NCI-H774 (cell line): ENCODE data around the gene NUDT9.
"Not testable (repeated sequence)": the region's sequence is repeated elsewhere in the genome, so short reads cannot be mapped to it uniquely, and the experiment has no call there.

Experiments
- DNase-seq: peaks from one replicate; lab custom pipeline; 2025; lab: John Stamatoyannopoulos, UW

NUDT9 gene, protein sequence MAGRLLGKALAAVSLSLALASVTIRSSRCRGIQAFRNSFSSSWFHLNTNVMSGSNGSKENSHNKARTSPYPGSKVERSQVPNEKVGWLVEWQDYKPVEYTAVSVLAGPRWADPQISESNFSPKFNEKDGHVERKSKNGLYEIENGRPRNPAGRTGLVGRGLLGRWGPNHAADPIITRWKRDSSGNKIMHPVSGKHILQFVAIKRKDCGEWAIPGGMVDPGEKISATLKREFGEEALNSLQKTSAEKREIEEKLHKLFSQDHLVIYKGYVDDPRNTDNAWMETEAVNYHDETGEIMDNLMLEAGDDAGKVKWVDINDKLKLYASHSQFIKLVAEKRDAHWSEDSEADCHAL

DNA sequence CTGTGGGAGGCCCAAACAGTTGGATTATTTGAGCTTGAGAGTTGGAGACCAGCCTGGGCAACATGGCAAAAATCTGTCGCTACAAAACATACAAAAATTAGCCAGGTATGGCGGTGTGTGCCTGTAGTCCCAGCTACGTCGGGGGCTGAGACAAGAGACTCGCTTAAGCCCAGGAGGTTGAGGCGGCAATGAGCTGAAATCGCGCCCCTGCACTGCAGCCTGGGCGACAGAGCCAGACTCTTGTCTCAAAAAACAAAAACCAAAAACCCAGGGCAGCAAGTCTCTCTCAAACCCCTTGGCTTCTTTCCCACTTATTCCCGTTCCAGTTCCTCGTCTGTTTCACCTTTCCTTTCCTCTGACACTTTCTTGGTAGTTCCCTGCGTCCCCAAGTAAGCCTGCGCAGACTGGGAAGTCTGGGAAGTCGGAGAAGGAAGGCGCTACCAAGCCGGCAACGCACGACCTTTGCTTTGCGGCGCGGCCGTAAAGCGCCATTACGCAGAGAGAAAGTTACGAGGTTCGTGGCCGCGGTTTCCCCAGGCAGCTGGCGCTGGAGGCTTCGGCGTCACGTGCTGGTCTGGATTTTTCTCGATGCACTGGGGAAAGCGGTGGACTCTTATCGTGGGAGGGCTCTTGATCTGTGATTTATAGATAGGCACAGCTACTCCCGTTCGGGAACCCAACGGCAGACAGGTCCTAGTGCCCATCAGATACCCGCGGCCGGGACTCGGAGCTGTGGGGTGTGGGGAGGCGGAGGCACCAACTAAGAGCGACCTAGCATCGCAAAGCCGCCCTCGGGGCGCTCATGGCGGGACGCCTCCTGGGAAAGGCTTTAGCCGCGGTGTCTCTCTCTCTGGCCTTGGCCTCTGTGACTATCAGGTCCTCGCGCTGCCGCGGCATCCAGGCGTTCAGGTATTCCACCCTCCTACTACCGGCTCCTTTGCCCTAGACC is at the start of gene NUDT9:
Gene NUDT9 (plus strand): TSS at position 470 of the 949 bp plus-strand sequence. CDS start 333 bp downstream, at position 803.
- peak; percentile 71 for DNase-seq

DNA sequence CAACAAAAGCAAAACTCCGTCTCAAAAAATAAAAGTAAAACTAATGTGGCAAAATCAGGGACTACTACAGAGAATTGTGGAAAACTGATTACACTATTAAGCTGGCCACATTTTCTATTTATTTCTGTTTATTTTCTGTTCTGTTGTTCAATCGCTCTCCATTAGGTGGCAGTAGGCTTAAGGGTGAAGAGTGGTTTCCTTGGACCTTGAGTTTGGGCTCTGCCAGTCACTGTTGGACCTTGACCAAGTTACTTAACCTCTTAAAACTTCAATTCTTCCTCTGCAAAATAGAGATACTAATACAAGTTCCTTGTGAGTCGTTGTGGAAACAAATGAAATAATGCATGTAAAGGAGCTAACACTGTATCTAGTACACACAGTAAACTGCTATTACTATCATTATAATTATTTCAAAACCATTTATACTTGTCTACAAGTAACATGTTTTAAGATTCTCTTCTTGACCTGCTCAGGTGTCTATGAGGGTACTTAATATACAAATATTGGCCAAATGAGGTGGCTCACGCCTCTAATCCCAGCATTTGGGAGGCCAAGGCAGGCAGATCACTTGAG is 46.6 kb upstream of the NUDT9 start:
- DNase-seq: no peak

DNA sequence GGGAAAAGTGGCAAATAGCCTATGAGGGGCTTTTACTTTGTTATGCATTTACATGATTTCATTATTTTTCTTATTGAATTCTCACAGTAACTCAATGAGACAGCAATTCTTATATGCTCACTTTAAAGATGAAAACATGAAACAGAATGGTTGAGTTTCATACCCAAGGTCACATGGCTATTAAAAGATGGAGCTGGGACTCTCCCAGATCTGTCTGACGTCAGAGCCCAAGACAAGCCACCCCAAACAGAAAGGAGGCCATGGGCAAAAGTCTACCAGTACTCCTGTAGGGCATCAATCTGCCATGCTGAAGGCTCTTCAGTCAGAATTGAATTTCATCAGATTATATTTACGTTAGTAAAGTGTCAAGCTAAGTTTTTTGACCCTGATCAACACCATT is 44.6 kb upstream of the NUDT9 start:
- DNase-seq: no peak

DNA sequence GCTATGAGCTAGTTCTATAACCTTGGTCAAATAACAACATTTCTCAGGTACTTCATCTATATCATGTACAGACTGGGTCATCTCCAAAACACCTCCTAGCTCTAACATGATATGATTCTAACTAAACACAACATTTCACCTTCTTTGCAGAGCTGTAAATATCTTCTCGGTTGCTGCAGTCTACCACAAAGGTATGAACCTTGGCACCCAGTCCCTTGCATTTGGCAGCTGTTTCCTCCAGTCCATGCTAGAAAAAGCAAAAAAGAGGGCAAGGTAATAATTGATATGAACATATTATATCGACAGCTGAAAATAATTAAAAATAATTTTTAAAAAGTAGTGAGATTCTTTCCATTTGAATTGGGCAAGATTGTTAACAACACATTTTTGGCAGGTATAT is 40.3 kb upstream of the NUDT9 start:
- no peak for DNase-seq

DNA sequence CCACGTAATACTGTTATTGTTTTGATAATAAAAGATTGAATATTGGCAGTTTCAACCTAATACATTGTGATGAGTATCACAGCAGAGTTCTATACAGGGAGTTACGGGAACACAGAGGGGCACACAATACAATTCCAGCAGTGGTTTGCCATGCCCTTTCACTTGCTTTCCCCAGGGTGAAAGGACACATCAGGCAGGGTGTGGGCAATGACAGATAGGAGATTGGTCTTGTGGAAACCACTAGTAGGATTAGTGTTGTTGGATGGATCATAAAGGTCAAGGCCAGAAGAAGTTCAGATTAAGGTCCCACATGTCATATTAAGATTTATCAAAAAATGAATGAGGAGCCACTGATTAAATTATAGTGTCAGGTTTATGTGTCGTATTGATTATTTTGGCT is 39.4 kb upstream of the NUDT9 start:
- no peak for DNase-seq

DNA sequence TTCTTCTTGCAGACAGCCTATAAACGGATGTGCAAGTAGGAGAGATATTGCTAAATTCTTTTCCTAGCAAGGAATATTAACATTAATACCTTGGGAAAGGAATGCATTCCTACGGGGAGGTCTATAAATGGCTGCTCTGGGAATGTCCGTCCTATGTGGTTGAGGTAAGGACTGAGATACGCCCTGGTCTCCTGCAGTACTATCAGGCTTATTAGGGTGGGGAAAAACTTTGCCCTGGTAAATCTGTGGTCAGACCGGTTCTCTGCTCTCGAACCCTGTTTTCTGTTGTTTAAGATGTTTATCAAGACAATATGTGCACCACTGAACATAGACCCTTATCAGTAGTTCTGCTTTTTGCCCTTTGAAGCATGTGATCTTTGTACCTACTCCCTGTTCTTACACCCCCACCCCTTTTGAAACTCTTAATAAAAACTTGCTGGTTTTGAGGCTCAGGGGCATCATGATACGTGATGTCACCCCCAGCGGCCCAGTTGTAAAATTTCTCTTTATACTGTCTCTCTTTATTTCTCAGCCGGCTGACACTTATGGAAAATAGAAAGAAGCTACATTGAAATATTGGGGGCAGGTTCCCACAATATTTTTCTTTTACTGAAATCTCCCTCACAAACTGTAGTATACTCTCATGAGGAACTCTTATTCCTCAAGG is 37.8 kb upstream of the NUDT9 start:
- DNase-seq: not testable (repeated sequence)

DNA sequence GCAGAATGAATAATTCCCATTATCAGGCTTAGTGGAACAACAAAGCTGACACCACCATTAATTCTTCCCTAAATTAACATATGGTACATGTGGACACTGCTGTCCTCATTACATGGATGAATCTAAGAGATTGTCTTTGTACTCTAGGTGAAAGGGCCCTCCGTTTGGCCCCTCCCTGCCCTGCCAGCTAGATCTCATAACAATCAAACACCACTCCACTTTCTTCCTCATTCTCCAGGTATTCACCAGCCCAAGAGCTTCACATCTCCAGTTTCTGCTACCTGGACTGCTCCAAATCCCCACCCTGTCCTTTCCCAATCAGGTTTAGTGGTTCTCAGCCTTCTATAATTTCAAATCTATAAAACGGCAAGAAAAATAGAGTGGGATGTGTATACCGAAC is 35.1 kb upstream of the NUDT9 start:
- DNase-seq: no peak

DNA sequence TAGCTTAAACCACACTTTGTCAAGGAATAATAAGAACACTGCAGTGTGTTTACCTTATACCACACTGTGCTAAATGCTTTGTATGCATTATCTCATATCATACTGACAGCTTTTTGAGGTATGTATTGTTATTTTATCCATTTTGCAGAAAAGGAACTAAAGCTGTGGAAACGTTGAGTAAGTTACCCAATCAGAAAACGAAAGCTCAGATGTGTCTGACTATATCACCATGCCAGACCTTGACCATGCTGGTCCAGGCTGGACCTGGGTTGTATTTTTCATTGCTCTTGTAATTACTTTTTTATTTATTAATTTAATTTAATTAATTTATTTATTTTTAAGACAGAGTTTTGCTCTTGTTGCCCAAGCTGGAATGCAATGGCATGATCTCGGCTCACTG is 33.5 kb upstream of the NUDT9 start:
- DNase-seq: no peak

DNA sequence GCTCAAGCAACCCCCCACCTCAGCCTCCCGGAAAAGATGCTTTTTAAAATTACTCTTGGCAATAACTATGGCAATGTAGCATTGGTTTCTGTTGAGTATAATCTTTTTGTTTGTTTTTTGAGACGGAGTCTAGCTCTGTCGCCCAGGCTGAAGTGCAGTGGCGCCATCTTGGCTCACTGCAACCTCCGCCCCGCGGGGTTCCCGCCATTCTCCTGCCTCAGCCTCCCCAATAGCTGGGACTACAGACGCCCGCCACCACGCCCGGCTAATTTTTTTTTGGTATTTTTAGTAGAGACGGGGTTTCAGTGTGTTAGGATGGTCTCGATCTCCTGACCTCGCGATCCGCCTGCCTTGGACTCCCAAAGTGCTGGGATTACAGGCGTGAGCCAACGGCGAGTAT is 32.3 kb upstream of the NUDT9 start:
- DNase-seq: not testable (repeated sequence)

DNA sequence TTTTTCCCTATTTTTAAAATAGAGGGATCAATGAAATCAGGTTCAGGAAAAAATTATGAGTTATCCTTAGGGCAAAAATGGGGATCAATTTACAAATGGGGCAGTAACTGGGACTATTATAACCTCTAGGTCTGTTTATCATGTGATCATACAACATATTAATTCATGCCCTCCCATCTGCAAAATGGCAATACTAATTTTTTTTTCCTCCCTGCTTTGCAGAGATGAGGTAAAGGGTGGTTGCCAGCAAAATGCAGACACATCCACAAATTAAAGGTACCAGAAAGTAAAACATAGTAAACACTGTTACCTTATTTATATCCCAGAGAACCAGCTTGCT is 31.9 kb upstream of the NUDT9 start:
- no peak for DNase-seq

DNA sequence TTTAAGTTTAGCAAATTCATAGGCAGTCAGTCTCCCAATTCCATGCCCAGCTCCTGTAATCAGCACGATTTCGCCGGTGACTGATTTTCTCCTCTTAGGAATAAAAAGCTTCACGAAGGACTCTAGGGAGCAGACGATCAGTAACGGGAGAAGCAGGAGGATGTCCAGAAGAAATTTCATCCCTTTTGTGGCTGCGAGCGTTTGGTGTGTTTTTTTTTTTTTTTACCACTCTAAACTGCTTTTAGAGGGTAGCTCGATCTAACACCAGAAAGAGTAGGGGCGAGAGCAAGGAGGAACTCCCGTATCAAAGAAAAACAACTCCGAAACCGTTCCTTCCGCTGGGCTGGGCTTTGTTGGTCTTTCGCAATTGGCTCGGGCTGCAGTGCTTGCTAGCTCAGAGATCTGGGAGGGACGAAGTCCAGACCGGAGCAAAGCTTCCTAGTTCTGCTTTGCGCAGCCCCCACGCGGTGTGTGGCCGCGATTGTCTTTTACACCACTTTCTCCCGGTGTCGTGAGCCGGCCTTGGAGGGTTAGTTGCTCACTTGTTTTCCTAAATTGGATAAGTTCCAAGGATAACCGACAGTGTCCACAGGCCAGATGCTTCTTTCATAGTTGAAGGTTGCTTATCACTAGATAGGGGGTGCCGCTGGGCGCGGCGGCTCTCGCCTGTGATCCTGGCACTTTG is 31.3 kb upstream of the NUDT9 start, which contains the start of gene HSD17B11:
Gene HSD17B11 (minus strand): TSS at position 298 of the 685 bp plus-strand sequence. CDS start 118 bp downstream, at position 180.
- DNase-seq: peak; percentile 29

DNA sequence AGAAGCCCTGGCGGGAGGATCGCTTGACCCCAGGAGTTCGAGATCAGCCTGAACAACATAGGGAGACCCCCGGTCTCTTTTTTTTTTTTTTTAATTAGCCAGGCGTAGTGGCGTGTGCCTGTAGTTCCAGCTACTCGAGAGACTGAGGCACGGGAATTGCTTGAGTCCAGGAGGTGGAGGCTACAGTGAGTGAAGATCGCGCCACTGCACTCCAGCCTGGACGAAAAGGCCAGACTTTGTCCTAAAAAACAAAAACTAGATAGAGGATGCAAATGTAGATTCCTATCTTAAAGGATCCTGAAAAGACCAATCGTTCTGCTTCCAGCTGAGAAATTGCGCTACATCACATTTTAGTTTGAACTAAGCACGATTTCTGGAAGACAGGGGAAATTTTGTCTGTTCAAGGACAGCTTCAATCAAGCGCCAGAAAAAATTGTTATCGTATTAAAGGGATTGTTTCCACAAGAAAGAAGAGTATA is 30.8 kb upstream of the NUDT9 start:
- no peak for DNase-seq

DNA sequence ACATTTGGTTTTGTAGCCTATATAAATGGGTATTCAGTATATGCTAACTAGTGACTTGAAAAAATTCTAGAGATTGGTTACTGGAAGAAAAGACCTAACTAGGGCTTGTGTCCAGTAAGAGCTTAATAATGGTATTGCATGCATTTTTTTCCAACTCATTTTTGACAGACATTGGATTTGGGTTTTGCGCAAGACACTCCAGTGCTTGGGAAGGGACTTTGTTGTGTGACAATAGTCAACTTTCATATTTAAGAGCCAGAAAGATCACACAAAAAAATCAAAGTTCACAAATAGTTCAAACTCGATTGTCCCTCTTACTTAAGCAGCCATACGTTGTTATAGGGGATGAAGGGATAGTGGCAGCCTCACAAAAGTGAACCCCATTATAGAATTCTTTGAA is 30.2 kb upstream of the NUDT9 start:
- DNase-seq: no peak

DNA sequence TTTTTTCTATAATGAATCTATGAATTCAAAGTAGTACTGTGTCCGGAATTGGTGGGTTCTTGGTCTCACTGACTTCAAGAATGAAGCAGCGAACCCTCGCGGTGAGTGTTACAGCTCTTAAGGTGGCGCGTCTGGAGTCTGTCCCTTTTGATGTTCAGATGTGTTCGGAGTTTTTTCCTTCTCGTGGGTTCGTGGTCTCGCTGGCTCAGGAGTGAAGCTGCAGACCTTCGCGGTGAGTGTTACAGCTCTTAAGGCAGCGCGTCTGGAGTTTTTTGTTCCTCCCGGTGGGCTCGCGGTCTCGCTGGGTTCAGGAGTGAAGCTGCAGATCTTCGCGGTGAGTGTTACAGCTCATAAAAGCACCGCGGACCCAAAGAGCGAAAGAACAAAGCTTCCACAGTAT is 27.3 kb upstream of the NUDT9 start:
- DNase-seq: not testable (repeated sequence)

DNA sequence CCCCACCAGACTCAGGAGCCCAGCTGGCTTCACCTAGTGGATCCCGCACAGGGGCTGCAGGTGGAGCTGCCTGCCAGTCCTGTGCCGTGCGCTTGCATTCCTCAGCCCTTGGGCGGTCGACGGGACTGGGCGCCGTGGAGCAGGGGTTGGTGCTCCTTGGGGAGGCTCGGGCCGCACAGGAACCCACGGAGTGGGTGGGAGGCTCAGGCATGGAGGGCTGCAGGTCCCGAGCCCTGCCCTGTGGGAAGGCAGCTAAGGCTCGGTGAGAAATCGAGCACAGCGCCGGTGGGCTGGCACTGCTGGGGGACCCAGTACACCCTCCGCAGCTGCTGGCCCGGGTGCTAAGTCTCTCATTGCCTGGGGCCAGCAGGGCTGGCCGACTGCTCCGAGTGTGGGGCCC is 26.5 kb upstream of the NUDT9 start:
- not testable (repeated sequence) for DNase-seq

DNA sequence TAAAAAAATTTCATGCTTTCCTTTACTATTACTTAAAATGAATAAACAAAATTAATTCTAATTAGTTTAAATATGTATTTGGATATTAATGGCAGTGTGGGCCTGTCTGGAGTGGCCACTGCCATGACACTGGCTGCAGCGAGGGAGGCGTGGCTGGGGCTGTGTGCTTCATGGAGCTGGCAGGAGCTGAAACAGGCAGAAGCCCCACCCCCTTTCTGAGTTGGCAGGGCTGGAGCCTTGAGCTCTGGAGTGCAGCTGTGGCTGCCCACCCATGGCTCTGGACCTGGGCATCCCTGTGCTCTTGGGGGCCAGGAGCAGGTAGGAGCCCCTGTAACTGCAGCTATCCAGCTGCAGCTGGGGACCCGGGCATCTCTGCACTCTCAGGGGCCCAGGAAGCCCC is 23.2 kb upstream of the NUDT9 start:
- DNase-seq: no peak

DNA sequence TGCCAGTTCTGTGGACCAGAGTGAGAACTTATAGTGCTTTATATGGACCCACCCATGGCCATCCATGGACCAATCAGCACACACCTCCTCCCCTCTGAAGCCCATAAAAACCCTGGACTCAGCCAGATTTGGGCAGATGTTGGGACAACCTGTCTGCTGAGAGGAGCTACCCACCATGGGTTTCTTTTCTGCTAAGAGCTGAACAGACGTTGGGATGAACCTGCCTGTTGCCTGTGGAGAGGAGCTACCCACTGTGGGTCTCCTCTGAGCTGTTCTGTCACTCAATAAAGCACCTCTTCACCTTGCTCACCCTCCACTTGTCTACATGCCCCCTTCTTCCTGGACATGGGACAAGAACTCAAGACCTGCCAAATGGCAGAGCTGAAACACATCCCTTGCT is 22.4 kb upstream of the NUDT9 start:
- no peak for DNase-seq

DNA sequence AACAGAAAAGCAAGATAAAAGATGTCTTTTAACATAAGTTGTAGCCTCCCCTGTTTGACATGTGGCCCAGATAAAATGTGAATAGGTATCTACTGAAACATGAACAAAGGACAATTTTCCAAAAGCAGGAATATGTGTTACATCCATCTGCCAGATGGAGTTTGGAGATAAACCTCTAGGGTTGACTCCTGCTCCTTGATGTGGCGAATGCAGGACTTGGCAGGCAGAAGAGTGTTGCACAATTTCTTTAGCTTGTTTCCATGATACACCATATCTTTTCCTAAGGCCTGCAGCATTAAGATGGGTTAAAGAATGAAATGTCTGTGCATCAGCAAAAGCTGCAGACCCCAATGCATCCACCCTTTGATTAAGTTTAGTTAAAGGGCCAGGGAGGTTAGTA is 18.6 kb upstream of the NUDT9 start:
- DNase-seq: not testable (repeated sequence)

DNA sequence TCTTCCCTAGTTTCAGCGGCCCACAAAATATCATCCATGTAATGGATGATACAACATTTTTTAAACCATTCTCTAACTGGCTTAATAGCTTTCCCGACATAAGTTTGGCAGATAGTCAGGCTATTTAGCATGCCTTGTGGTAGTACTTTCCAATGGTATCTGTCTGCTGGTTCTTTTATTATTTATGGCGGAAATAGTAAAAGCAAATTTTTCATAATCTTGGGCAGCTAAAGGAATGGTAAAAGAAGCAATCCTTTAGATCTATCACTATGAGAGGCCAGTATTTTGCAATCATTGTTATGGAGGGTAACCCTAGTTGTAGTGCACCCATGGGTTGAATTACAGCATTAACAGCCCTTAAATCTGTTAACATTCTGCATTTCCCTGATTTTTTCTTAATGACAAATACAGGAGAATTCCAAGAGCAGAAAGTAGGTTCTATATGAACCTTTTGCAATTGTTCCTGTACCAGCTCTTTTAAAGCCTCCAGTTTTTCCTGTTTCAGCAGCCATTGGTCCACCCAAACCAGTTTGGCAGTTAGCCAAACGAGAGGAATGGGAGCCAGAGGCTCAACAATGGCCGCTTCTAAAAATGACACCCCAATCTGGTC is 17.1 kb upstream of the NUDT9 start:
- DNase-seq: no peak

DNA sequence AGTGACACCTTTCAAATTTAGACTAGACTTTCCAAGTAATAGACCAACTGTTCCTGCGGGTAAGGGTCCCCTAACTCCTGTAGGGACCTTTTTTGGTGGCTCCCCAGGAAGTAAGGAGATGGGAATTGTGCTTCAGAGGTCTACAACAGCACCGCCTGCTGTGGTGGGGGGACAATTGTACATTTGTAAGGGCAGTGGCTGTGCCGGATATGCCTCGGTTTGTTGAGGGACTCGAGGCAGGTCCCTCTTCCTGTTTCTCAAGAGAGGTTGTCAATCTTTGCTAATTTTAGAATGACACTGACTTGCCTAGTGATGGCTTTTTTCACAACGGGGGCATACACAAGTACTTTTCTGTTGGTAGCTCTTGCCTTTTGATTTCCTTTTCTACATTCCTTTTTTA is 15.9 kb upstream of the NUDT9 start:
- DNase-seq: no peak

DNA sequence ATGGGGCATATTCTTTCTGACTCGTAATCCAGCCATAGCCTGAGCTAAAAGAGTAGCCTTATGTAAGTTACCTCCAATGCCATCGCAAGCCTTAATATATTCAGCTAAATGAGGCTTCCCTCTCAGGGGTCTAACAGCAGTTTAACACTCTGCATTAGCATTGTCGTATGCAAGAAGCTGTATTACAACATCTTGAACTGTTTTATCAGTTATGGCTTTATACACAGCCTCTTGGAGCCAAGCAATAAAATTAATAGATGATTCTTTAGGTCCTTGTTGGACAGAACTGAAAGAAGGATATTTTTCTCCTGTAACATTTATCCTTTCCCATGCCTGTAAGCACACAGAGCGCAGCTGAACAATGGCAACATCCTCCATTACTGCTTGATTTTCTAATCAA is 15.5 kb upstream of the NUDT9 start:
- DNase-seq: not testable (repeated sequence)
